Stimulated activated CD8-positive, alpha-beta memory T cell treated with anti-CD3 and anti-CD28 coated beads, Interleukin-7, amount 100 ng/mL, for 24 hours (primary cell): ENCODE measurements around the gene SRR.

Source experiments
- DNase-seq: peaks from one replicate; pipeline ENCODE4 v3.0.0-alpha.2; 2020; ENCODE audit warnings: low read depth

The SRR gene

GRCh38 chr17:2372180-2372579 lies 68.4 kb downstream of the SRR start:
- DNase-seq = no peak

- DNase-seq = no peak
Observed at GRCh38 chr17:2372681-2373080, 68.9 kb downstream of the SRR start.

- DNase-seq = no peak
Observed at GRCh38 chr17:2373179-2373578, 69.4 kb downstream of the SRR start.
